DOHH2 (cell line): ENCODE measurements around the gene LRRC27.
A peak's percentile ranks its signal among the peaks of the same experiment; 100 is the strongest.

Experiments used
- H3F3A ChIP-seq: fragments of 200-600 bp; sonication (generic), shearing (Covaris generic); 2 replicates; pipeline ENCODE4 v1.6.0; 2016; ENCODE audit warnings: antibody characterized with exemption, mild to moderate bottlenecking; ENCODE audit not compliant: control insufficient read depth, insufficient read depth
- H3K27ac ChIP-seq: fragments of 200-600 bp; sonication (generic); 2 replicates; pipeline ENCODE4 v1.5.1; 2014; ENCODE audit warnings: low read depth, mild to moderate bottlenecking, low read length, moderate library complexity
- H3K27me3 ChIP-seq: fragments of 200-600 bp; sonication (generic); 2 replicates; pipeline ENCODE4 v1.6.1; 2014; ENCODE audit warnings: mild to moderate bottlenecking, low read length, mixed read lengths; ENCODE audit not compliant: control insufficient read depth
- H3K36me3 ChIP-seq: fragments of 200-600 bp; sonication (generic); 2 replicates; pipeline ENCODE4 v1.6.1; 2014; ENCODE audit warnings: mild to moderate bottlenecking, low read length, moderate library complexity, mixed read lengths; ENCODE audit not compliant: control insufficient read depth
- H3K4me1 ChIP-seq: fragments of 200-600 bp; sonication (generic); 2 replicates; pipeline ENCODE4 v1.6.1; 2014; ENCODE audit warnings: mild to moderate bottlenecking, low read length, mixed read lengths; ENCODE audit not compliant: control insufficient read depth
- H3K4me2 ChIP-seq: fragments of 200-600 bp; sonication (generic); 2 replicates; pipeline ENCODE4 v1.6.0; 2014; ENCODE audit warnings: mild to moderate bottlenecking, low read length, moderate library complexity
- H3K4me3 ChIP-seq: fragments of 200-600 bp; sonication (generic); 2 replicates; pipeline ENCODE4 v1.5.1; 2014; ENCODE audit warnings: mild to moderate bottlenecking, low read length, mixed read lengths
- H3K79me2 ChIP-seq: fragments of 200-600 bp; sonication (generic); 2 replicates; pipeline ENCODE4 v1.6.1; 2014; ENCODE audit warnings: mild to moderate bottlenecking, low read length, mixed read lengths; ENCODE audit not compliant: control insufficient read depth
- H3K9me2 ChIP-seq: fragments of 200-600 bp; sonication (generic); replicated peaks from 2 replicates; pipeline ENCODE4 v1.6.1; 2014; ENCODE audit warnings: mild to moderate bottlenecking, low read length, mixed read lengths; ENCODE audit not compliant: control insufficient read depth
- H3K9me3 ChIP-seq: fragments of 200-600 bp; sonication (generic); 2 replicates; pipeline ENCODE4 v1.6.1; 2014; ENCODE audit warnings: antibody characterized with exemption, low read length, mixed read lengths; ENCODE audit not compliant: control insufficient read depth, insufficient read depth
- H4K20me1 ChIP-seq: fragments of 200-600 bp; sonication (generic); 2 replicates; pipeline ENCODE4 v1.6.0; 2014; ENCODE audit warnings: low read depth, mild to moderate bottlenecking, antibody characterized with exemption, low read length, moderate library complexity; ENCODE audit not compliant: control insufficient read depth, insufficient read depth
- CTCF ChIP-seq: fragments of 200-600 bp; sonication (generic); IDR thresholded peaks from one replicate; pipeline ENCODE4 v1.5.1; 2014; ENCODE audit warnings: antibody characterized with exemption, mild to moderate bottlenecking, low read depth, low read length; ENCODE audit not compliant: poor library complexity, severe bottlenecking
- EZH2phosphoT487 ChIP-seq: fragments of 200-600 bp; sonication (generic); IDR thresholded peaks from 2 replicates; pipeline ENCODE4 v1.6.1; 2017; ENCODE audit warnings: borderline replicate concordance, mild to moderate bottlenecking, antibody characterized with exemption, low read length, moderate library complexity, mixed read lengths

The LRRC27 gene

DNA sequence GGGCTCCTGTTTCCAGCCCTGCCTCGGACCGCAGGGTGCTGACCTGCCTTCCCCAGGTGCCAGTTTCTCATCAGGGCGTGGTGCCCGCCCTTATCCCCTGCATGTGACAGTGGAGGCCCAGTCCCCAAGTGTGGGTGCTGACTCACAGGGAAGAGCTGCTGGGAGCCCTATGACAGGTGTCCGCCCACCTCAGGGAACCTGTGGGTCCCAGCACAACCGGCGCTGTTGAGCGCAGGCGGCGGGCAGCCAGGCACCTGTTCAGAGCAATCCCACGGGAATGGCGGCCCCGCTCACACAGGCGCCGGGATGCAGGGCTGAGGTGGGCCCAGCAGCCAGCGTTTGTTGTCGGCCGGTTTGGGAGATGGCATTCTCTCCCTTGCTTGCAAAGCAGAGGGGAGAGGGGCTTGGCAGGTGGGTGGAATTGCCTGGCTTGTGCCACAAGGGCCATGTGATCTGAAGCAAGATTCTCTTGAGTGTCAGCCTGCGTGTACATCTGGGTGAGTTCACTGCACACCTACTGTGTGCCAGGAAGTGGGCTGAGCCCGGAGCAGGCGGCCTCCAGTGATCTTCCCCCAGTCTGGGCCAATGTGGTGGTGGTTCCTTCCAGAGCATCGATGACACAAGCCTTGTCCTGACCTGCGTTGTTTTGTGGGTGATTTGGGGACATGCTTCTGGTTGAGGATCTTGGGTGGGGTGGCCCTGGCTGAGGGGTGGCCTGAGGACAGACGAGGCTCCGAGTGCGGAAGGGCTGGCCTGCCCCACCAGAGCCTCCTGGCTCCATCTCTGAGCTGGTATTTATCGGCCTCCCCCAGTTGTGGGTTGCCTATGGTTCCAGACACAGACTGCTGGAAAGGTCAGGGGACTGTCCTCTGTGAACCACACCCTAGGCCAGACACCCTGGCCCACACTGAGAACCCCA lies 67.4 kb downstream of the LRRC27 start:
- Histone ChIP-seq H3K4me3 (no peak overlapping the region), H3K27ac (no peak overlapping the region), H3K27me3 (peaks cover 8% of the 10 kb centered on the region), H3K9me2 (no peaks in the 10 kb centered on the region), H3K9me3 (no peaks in the 10 kb centered on the region), H3K4me1 (peaks cover 29% of the 10 kb centered on the region), H4K20me1 (no peaks in the 10 kb centered on the region), H3K4me2 (no peak overlapping the region), H3K36me3 (no peaks in the 10 kb centered on the region), H3F3A (no peaks in the 10 kb centered on the region), H3K79me2 (peaks cover 3% of the 10 kb centered on the region; the same call in 1 of the 2 replicates)
- no peak for TF ChIP-seq CTCF
- no peak for TF ChIP-seq EZH2phosphoT487

GRCh38 chr10:132400041-132400546 lies 68.1 kb downstream of the LRRC27 start:
- H3K9me3 ChIP-seq = no peaks in the 10 kb centered on the region

DNA sequence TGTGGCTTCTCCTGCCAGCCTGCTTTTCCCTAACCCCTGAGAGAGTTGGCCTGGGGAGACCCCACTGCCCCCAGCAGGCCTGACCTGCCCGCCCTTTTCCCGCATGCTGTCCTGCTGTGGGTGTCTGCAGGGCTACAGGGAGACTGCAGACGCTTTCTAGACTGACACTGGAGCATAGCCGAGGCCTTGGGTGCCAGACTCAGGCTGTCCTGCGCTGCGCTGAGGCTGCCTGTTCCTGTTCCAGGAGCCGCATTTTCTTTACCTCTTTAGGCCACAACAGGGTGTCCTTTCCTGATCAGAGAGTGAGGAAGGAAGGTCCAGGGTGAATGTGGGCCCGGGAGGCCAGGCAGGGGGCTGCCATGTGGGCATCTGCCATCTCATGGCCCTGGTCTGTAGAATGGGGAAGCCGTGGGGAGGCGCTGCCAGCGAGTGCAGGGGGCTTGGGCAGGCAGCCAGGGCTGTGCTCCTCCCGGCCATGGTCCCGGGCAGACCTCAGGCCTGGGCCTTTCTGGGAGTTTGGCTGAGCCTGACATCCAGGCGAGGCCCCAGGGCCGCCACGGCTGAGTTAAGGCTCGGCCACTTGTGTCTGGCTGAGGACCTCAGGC lies 68.7 kb downstream of the LRRC27 start:
- Histone ChIP-seq H3K9me2 (no peaks in the 10 kb centered on the region), H3K4me2 (no peak overlapping the region), H3K79me2 (peaks cover 3% of the 10 kb centered on the region; the same call in 1 of the 2 replicates), H3K4me3 (no peak overlapping the region), H3K4me1 (peaks cover 16% of the 10 kb centered on the region), H3F3A (no peaks in the 10 kb centered on the region), H3K9me3 (no peaks in the 10 kb centered on the region), H3K36me3 (no peaks in the 10 kb centered on the region), H4K20me1 (no peaks in the 10 kb centered on the region), H3K27ac (no peak overlapping the region), H3K27me3 (peaks cover 8% of the 10 kb centered on the region)
- TF ChIP-seq EZH2phosphoT487 = no peak
- TF ChIP-seq CTCF = no peak

More at GRCh38 chr10:132400041-132400546, 68.1 kb downstream of the LRRC27 start:
- no peak overlapping the region for H3K27ac ChIP-seq
- no peak overlapping the region for H3K4me2 ChIP-seq
- no peak for TF ChIP-seq EZH2phosphoT487
- peak; percentile 46 for TF ChIP-seq CTCF
- H3K9me2 ChIP-seq = no peaks in the 10 kb centered on the region
- H3F3A ChIP-seq = no peaks in the 10 kb centered on the region
- no peaks in the 10 kb centered on the region for H4K20me1 ChIP-seq
- H3K27me3 ChIP-seq = peaks cover 8% of the 10 kb centered on the region
- no peaks in the 10 kb centered on the region for H3K36me3 ChIP-seq
- H3K4me3 ChIP-seq = no peak overlapping the region
- peaks cover 22% of the 10 kb centered on the region for H3K4me1 ChIP-seq
- H3K79me2 ChIP-seq = peaks cover 3% of the 10 kb centered on the region; the same call in 1 of the 2 replicates
